ENCODE measurements around the gene SLC29A2.

GRCh38 chr11:66388780-66389386, 17.3 kb upstream of the SLC29A2 start:
- TF ChIP-seq CTCF (IDR thresholded peaks at IDR 0.05) (peak; percentile 43 to 64 (median 54)), POLR2A (IDR thresholded peaks at IDR 0.05) (no peak)
